GM10248 (cell line): ENCODE measurements around the gene ARHGEF25.
"Not testable (repeated sequence)": the region's sequence is repeated elsewhere in the genome, so short reads cannot be mapped to it uniquely, and the experiment has no call there.

Source experiments
- CTCF ChIA-PET: fragments of 300-600 bp; sonication (Branson Sonifier 250); formaldehyde crosslinking; extraction: SDS; loops from one replicate; lab custom pipeline; 2021; ENCODE audit warnings: antibody characterized with exemption; lab: Yijun Ruan, JAX
- POLR2A ChIA-PET: fragments of 350-650 bp; sonication (Branson Sonifier 250); formaldehyde crosslinking; extraction: SDS; loops from one replicate; lab custom pipeline; 2020; ENCODE audit warnings: antibody characterized with exemption; lab: Yijun Ruan, JAX
- DNase-seq: peaks from one replicate; pipeline ENCODE4 v3.0.0; 2012; ENCODE audit errors: extremely low spot score
- TF ChIP-seq, protein P1 (sequence below): IDR thresholded peaks from 2 replicates; pipeline ENCODE4 v1.5.1; 2012; ENCODE audit warnings: mild to moderate bottlenecking, low read depth; ENCODE audit errors: extremely low read depth, missing control alignments, control extremely low read depth

The ARHGEF25 gene

DNA sequence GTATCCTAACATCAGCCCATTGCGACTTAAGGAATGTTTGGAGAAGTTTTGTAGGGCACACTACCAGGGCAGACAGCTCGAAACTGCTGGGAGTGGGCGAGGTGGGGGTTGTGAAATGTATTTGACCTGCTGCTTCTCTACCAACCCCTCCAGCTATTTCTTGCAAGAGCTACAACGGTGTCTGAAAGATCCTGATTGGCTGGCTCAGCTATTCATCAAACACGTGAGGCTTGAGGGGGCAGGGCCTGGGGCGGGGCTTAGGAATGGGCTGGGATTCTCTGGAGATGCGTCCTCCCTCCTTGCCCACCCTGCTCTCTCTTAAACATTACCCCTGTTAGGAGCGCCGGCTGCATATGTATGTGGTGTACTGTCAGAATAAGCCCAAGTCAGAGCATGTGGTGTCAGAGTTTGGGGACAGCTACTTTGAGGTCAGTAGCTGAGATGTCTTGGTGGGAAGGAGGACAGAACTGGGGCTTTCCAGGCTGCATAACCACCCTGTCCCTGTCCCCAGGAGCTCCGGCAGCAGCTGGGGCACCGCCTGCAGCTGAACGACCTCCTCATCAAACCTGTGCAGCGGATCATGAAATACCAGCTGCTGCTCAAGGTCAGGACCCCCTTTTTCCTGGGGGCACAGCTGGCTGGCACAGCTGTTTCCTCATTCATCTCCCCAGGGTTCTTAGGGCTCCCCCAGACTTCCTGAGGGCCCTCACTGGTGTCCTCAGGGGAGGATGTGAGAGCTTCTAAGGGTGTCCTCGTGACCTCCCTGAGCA, 3.1 kb downstream of the ARHGEF25 start:
- DNase-seq = peak; percentile 84
- TF ChIP-seq, protein P1, sequence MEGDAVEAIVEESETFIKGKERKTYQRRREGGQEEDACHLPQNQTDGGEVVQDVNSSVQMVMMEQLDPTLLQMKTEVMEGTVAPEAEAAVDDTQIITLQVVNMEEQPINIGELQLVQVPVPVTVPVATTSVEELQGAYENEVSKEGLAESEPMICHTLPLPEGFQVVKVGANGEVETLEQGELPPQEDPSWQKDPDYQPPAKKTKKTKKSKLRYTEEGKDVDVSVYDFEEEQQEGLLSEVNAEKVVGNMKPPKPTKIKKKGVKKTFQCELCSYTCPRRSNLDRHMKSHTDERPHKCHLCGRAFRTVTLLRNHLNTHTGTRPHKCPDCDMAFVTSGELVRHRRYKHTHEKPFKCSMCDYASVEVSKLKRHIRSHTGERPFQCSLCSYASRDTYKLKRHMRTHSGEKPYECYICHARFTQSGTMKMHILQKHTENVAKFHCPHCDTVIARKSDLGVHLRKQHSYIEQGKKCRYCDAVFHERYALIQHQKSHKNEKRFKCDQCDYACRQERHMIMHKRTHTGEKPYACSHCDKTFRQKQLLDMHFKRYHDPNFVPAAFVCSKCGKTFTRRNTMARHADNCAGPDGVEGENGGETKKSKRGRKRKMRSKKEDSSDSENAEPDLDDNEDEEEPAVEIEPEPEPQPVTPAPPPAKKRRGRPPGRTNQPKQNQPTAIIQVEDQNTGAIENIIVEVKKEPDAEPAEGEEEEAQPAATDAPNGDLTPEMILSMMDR = no peak
- CTCF ChIA-PET = interaction anchor here (0.7 to 6.8 kb wide), 18 partner anchors 8 to 400 kb away, joined by 3 to 101 read pairs (median 4); partner anchors contain the start of genes B4GALNT1, GLI1, OS9 and PIP4K2C
- POLR2A ChIA-PET = interaction anchor here (0.7 kb wide), 1 partner anchor 76 kb away, joined by 3 read pairs; no protein-coding TSS in a partner anchor

DNA sequence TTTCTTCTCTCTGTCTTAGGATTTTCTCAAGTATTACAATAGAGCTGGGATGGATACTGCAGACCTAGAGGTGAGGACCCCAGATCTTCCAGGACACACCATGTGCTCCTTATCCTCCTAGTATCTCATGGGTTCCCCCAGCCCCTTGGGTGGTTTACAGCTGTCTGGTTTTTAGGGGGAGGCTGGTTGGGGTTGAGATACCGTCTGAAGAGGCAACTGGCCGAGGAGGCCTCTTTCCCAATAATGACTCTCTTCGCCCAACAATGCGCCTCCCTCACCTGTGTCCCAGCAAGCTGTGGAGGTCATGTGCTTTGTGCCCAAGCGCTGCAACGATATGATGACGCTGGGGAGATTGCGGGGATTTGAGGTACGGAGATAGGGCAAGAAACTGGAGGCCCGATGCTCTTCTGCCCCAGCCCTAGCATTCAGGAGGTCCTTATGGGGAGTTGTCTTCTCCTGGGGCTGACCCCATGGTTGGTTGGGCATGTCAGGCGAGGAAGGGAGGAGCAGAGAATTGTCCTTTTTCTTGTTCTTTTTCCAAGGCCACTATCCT, 3.8 kb downstream of the ARHGEF25 start:
- CTCF ChIA-PET = interaction anchor here (0.7 to 6.8 kb wide), 14 partner anchors 7 to 401 kb away, joined by 3 to 101 read pairs (median 4); partner anchors contain the start of genes B4GALNT1, GLI1 and OS9
- no peak for DNase-seq
- TF ChIP-seq, protein P1 = no peak
- POLR2A ChIA-PET = no interaction called here

DNA sequence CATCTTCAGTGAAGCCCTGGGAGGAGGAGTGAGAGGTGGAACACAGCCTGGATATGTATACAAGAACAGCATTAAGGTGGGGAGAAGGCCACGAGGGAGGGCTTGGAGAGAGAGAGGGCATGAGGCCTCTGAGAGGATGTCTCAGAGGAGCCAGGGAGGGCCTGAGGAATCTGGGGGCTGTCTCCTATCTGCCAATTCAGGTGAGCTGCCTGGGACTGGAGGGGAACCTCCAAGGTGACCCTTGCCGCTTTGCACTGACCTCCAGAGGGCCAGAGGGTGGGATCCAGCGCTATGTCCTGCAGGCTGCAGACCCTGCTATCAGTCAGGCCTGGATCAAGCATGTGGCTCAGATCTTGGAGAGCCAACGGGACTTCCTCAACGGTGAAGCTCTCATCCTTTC, 4.4 kb downstream of the ARHGEF25 start:
- DNase-seq = peak; percentile 13
- TF ChIP-seq, protein P1 = no peak
- CTCF ChIA-PET = interaction anchor here (0.6 to 6.8 kb wide), 7 partner anchors 9 to 402 kb away, joined by 3 to 101 read pairs (median 4); partner anchors contain the start of genes B4GALNT1 and PIP4K2C
- POLR2A ChIA-PET = no interaction called here

DNA sequence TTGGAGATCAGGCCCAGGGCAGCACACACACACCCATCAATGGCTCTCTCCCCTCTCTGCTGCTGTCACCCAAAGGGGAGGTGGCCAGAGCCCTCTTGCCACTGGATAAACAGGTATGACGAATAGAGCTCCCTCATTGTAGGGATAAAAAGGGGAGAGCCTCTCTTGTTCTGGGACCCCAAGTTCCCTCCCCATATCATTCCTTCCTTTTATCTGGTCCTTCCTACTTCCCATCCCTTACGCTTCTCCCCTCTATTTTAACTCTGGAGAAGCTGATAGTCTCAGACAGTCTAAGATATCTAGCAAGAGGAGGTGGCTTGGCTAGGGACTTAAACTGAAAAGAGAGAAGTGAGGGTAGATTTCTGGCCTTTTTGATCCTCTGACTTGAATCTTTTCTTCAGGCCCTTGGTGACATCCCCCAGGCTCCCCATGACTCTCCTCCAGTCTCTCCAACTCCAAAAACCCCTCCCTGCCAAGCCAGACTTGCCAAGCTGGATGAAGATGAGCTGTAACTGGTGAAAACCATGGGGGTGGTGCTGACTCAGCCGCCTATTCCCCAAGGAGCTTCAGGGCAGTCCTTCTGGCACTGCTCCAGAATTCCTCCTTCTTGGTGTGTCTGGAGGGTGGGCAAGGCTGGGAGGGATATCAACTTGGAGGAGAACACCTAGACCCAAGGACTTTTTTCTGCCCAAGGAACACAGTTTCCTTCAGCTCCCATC, 5.3 kb downstream of the ARHGEF25 start:
- DNase-seq = no peak
- TF ChIP-seq, protein P1 = no peak
- ChIA-PET CTCF (interaction anchor here (0.6 to 6.8 kb wide), 5 partner anchors 8 to 71 kb away, joined by 3 to 101 read pairs (median 4); partner anchors contain the start of gene PIP4K2C), POLR2A (no interaction called here)

DNA sequence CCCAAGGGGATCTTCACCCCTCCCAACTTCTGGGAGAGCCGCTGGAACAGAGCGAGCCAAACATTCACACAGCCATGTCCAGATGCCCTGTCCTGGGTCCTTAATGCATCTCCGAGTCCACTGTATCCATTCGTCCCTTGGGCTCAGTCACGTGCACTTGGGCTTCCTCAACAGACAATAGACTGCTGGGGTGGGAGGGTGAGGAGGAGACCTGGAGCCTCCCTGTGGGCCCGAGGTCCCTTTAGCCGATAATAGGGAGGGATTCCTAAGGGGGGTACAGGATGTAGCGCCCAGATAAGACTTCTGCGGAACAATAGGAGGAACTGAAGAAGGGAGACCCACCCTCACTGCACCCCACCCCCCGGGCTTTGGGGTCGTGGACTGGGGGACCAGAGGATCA, 6.7 kb downstream of the ARHGEF25 start:
- ChIA-PET POLR2A (no interaction called here), CTCF (interaction anchor here (8.9 kb wide), 1 partner anchor 36 kb away, joined by 155 read pairs; no protein-coding TSS in a partner anchor)
- DNase-seq = no peak
- TF ChIP-seq, protein P1 = no peak

DNA sequence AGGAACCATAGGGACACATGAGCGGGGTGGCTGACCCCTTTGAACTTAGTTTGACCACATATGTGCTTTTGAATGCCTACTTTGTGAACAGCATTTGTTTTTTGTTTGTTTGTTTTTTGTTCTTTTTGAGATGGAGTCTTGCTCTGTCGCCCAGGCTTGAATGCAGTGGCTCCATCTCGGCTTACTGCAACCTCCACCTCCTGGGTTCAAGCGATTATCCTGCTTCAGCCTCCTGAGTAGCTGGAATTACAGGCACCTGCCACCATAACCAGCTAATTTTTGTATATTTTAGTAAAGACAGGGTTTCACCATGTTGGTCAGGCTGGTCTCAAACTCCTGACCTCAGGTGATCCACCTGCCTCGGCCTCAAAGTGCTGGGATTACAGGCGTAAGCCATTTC, 7.2 kb downstream of the ARHGEF25 start:
- DNase-seq, POLR2A ChIA-PET: not testable (repeated sequence)
- CTCF ChIA-PET = interaction anchor here (3.0 to 8.9 kb wide), 2 partner anchors 11 to 36 kb away, joined by 20 to 155 read pairs; no protein-coding TSS in a partner anchor
